ENCODE measurements around the gene MEGF8. TPM values are rescaled to one million over a fixed set of nuclear protein-coding genes. Genes with fewer than 3 reads are reported as not detected.

The MEGF8 gene
- total RNA-seq, 1 donor from 2014 or later = 45.0 TPM

DNA sequence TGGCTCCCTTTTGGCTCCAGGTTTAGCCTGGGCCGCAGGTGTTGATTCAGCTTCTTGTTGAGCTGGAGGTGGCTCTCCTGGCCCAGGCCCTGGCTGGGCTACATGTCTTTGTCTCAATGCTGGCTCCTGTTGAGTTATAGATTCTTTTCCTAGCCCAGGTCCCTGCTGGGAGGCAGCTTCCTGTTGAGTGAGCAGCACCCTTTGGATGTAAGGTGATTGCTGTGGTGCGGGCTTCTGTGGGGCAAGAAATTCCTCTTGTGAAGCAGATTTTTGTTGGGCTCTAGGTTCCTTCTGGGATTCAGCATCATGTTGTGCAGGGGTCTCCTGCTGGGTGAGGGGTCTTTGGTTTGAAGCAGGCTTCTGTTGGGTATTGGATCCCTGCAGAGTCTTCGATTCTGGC, 101.2 kb downstream of the MEGF8 start:
- Histone ChIP-seq H3K27me3 (ENCODE audit: control insufficient read depth, insufficient read depth, low read length) (peaks cover 15% of the 10 kb centered on the region), H3K36me3 (ENCODE audit: control insufficient read depth, insufficient read depth, low read length) (no peaks in the 10 kb centered on the region)
- TF ChIP-seq CTCF (IDR thresholded peaks at IDR 0.05; ENCODE audit: insufficient read depth, low read length, poor library complexity, severe bottlenecking) = no peak

DNA sequence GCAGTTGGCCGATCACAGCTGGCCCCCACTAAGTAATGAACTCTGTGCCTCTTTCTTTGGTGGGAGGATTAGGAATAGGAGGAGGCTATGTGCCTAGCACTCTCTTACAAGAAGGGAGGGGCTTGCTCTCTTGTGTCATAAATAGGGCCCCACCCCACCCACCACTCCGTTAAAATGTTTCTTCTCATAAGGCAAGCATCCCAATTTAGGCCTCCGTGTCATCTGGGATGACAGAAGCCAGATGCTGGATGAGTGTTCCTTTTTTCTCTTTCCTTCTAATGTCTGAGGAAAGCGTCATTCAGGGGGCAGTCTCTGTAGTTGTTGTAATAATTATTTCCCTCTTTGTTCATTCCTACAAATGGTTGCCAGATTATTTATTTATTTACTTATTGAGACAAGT, 101.9 kb downstream of the MEGF8 start, which contains the start of gene LIPE:
Gene LIPE, minus strand, starts transcription at position 76 of the 400 bp plus-strand sequence. CDS start 239 bp downstream, outside the sequence.
- H3K36me3 ChIP-seq (ENCODE audit: control insufficient read depth, insufficient read depth, low read length) = no peaks in the 10 kb centered on the region
- no peak for TF ChIP-seq CTCF (IDR thresholded peaks at IDR 0.05; ENCODE audit: insufficient read depth, low read length, poor library complexity, severe bottlenecking)
- DNase-seq (ENCODE audit: low read depth) = no peak

More for the DNA sequence above, 101.2 kb downstream of the MEGF8 start:
- H3K4me3 ChIP-seq (ENCODE audit: low read depth, low read length) = no peak overlapping the region
- DNase-seq (ENCODE audit: low read depth) = no peak

More for the DNA sequence above, 101.9 kb downstream of the MEGF8 start, which contains the start of gene LIPE:
- H3K4me3 ChIP-seq (ENCODE audit: low read depth, low read length) = no peak within 1 kb of the TSS
- peaks cover 15% of the 10 kb centered on the region for H3K27me3 ChIP-seq (ENCODE audit: control insufficient read depth, insufficient read depth, low read length)

Other genes with a start within 250 kb of the MEGF8 start
- gene ZNF574, start 249.5 kb upstream of the MEGF8 start, total RNA-seq = 17.3 and 27.0 TPM in 2 replicates
- gene POU2F2, start 193.2 kb upstream of the MEGF8 start, total RNA-seq = 1.4 and 2.3 TPM in 2 replicates
- 42.9 and 47.3 TPM in 2 replicates for gene DEDD2, start 108.0 kb upstream of the MEGF8 start, total RNA-seq
- 6.1 and 7.3 TPM in 2 replicates for gene ZNF526, start 105.3 kb upstream of the MEGF8 start, total RNA-seq
- gene GSK3A, start 83.0 kb upstream of the MEGF8 start, total RNA-seq = 27.3 and 36.1 TPM in 2 replicates
- 31.6 and 48.8 TPM in 2 replicates for gene ERF, start 70.5 kb upstream of the MEGF8 start, total RNA-seq
- gene CIC, start 56.4 kb upstream of the MEGF8 start, total RNA-seq = 39.4 and 41.7 TPM in 2 replicates
- gene PRR19, start 23.5 kb upstream of the MEGF8 start, total RNA-seq = 0.55 and 0.92 TPM in 2 replicates
- 106 and 113 TPM in 2 replicates for gene PAFAH1B3, start 23.0 kb upstream of the MEGF8 start, total RNA-seq
- gene TMEM145, start 12.3 kb upstream of the MEGF8 start, total RNA-seq = 0.54 and 4.9 TPM in 2 replicates
- gene CNFN, start 64.7 kb downstream of the MEGF8 start, total RNA-seq = not detected in 2 replicates
- gene LIPE, start 101.8 kb downstream of the MEGF8 start, total RNA-seq = 3.7 and 7.5 TPM in 2 replicates
- not detected in 2 replicates for gene CXCL17, start 117.3 kb downstream of the MEGF8 start, total RNA-seq
- gene CEACAM1, start 202.8 kb downstream of the MEGF8 start, total RNA-seq = 2.1 and 3.6 TPM in 2 replicates

Measured in kidney epithelial cell (primary cell).